H1 (cell line): Measurements from ENCODE around the gene ZIC5. TPM values are rescaled to one million over a fixed set of nuclear protein-coding genes. Genes with fewer than 3 reads are reported as not detected.

ENCODE experiments used
- BRCA1 ChIP-seq: IDR thresholded peaks from 2 replicates; pipeline ENCODE4 v1.6.1; 2012; ENCODE audit warnings: low read depth, low read length, improper control_type of control experiment
- CHD7 ChIP-seq: fragments of 300-600 bp; sonication (generic); IDR thresholded peaks from 2 replicates; pipeline ENCODE4 v1.7.1; 2012; ENCODE audit warnings: low read length, moderate library complexity, mild to moderate bottlenecking, inconsistent platforms; ENCODE audit not compliant: insufficient replicate concordance
- CREB1 ChIP-seq: IDR thresholded peaks from 2 replicates; pipeline ENCODE4 v1.6.1; 2012; ENCODE audit warnings: inconsistent platforms
- KDM4A ChIP-seq: IDR thresholded peaks from one replicate; pipeline ENCODE4 v1.7.1; 2012; ENCODE audit warnings: low read depth, mild to moderate bottlenecking, moderate library complexity, low read length, inconsistent platforms; ENCODE audit not compliant: severe bottlenecking
- POLR2A ChIP-seq, 2 experiments: IDR thresholded peaks; 1 replicate in 1 of 2; 2 replicates in 1 of 2; pipeline ENCODE4 v1.6.1; 2011; ENCODE audit warnings: low read depth in 2 of 2, low read length in 2 of 2, mild to moderate bottlenecking in 2 of 2; ENCODE audit errors: control extremely low read depth in 1 of 2
- POLR2AphosphoS5 ChIP-seq: IDR thresholded peaks from 2 replicates; pipeline ENCODE4 v1.6.1; 2011; ENCODE audit warnings: low read depth, low read length
- RXRA ChIP-seq: IDR thresholded peaks from 2 replicates; pipeline ENCODE4 v1.6.1; 2011; ENCODE audit warnings: low read depth, mild to moderate bottlenecking, low read length, moderate library complexity; ENCODE audit not compliant: insufficient read depth
- SIX5 ChIP-seq: IDR thresholded peaks from 2 replicates; pipeline ENCODE4 v1.6.1; 2011; ENCODE audit warnings: mild to moderate bottlenecking, low read depth, low read length
- SP1 ChIP-seq: IDR thresholded peaks from 2 replicates; pipeline ENCODE4 v1.6.1; 2011; ENCODE audit warnings: low read depth, low read length
- SP4 ChIP-seq: IDR thresholded peaks from 2 replicates; pipeline ENCODE4 v1.6.1; 2012; ENCODE audit warnings: low read length, inconsistent platforms
- TAF1 ChIP-seq: IDR thresholded peaks from 2 replicates; pipeline ENCODE4 v1.6.1; 2011; ENCODE audit warnings: mild to moderate bottlenecking, low read depth, low read length
- TEAD4 ChIP-seq: IDR thresholded peaks from 2 replicates; pipeline ENCODE4 v1.6.1; 2012; ENCODE audit warnings: low read depth, low read length, inconsistent platforms, mixed read lengths
- polyA plus RNA-seq, 7 experiments: library from polyadenylated mRNA; depleted of rRNA in 3 of 7; stranded (reverse) in 5 of 7; unstranded in 2 of 7; fragments of >200 nt in 5 of 7; fragments of 200-250 nt in 2 of 7; gene quantifications; 1 replicate in 5 of 7; 2 replicates in 1 of 7; 4 replicates in 1 of 7; pipeline versions ENCODE4 v1.2.1 to v1.2.3, GENCODE V29; 2011 to 2013; ENCODE audit warnings: missing spikeins in 2 of 7, mixed read lengths in 2 of 7
- total RNA-seq: library from RNA; stranded (reverse); fragmentation: NEBNext Ultra II Directional; extraction: Animal tissue kit (Norgen Biotek cat#: 25700); gene quantifications from 2 replicates; pipeline ENCODE4 v1.2.1, GENCODE V29; 2021

The ZIC5 gene
- total and polyA plus RNA-seq, 2 of the 8 experiments (the other 6 are each of a cell fraction or from before 2014, with no cell fraction given): 14.2 to 52.7 TPM

GRCh38 chr13:99989276-99990125 lies 17.9 kb upstream of the ZIC5 start (continued):
- TF ChIP-seq POLR2AphosphoS5 (no peak), SP1 (no peak), BRCA1 (no peak), RXRA (no peak), TEAD4 (no peak), CREB1 (no peak), POLR2A (IDR thresholded peaks at IDR 0.05; ENCODE audit: control extremely low read depth in 1 of 2, low read depth in 2 of 2, low read length in 2 of 2) (no peak), SIX5 (no peak), CHD7 (no peak), TAF1 (no peak), KDM4A (peak; percentile 59), SP4 (0 out of 2 replicates have a peak, but pooled peaks have one; percentile 48)
